ENCODE measurements around the gene TMEM163. TPM values are rescaled to one million over a fixed set of nuclear protein-coding genes. Genes with fewer than 3 reads are reported as not detected.

Gene TMEM163
- total RNA-seq, 1 experiment from 2014 or later: 4.1 TPM

DNA sequence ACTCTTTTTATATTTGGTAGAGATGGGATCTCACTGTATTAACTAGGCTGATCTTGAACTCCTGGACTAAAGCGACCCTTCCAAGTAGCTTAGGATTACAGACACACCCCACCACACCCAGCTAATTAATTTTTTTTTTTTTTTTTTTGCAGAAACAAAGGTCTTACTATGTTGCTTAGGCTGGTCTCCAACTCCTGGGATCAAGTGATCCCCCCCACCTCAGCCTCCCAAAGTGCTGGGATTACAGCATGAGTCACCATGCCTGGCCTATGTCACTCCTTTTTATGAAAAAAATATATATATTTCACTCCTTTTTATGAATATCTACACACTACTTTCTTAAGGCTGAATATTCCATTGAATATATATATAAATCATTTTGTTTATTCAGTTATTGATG is 302.2 kb downstream of the TMEM163 start:
- no peak overlapping the region for H3K27ac Mint-ChIP-seq (ENCODE audit: unreplicated experiment)
- ChIA-PET POLR2A (interaction anchor here (0.6 kb wide), 1 partner anchor 10 kb away, joined by 3 read pairs; no protein-coding TSS in a partner anchor), CTCF (no interaction called here)
- peaks cover 12% of the 10 kb centered on the region for H3K4me1 Mint-ChIP-seq (ENCODE audit: low read depth, unreplicated experiment)
- no TSS peak for BruUV-seq (replicated peaks)
- Histone ChIP-seq H3K36me3 (ENCODE audit: control insufficient read depth, insufficient read depth, low read length) (no peaks in the 10 kb centered on the region), H3K4me1 (peaks cover 4% of the 10 kb centered on the region), H3K4me3 (ENCODE audit: low read depth, low read length) (no peak overlapping the region), H3K9me3 (no peaks in the 10 kb centered on the region), H3K27me3 (replicated peaks; ENCODE audit: control insufficient read depth, insufficient read depth, low read length) (no peaks in the 10 kb centered on the region)
- peaks cover 6% of the 10 kb centered on the region for H3K36me3 Mint-ChIP-seq (ENCODE audit: insufficient read depth, unreplicated experiment)
- no peaks in the 10 kb centered on the region for H3K9me3 Mint-ChIP-seq (ENCODE audit: unreplicated experiment)
- DNase-seq: no peak
- H3K4me3 Mint-ChIP-seq (ENCODE audit: unreplicated experiment): no peak overlapping the region
- intact Hi-C loops (cut with micrococcal nuclease; ENCODE audit: unreplicated experiment): no loop called here
- TF ChIP-seq, protein P1, sequence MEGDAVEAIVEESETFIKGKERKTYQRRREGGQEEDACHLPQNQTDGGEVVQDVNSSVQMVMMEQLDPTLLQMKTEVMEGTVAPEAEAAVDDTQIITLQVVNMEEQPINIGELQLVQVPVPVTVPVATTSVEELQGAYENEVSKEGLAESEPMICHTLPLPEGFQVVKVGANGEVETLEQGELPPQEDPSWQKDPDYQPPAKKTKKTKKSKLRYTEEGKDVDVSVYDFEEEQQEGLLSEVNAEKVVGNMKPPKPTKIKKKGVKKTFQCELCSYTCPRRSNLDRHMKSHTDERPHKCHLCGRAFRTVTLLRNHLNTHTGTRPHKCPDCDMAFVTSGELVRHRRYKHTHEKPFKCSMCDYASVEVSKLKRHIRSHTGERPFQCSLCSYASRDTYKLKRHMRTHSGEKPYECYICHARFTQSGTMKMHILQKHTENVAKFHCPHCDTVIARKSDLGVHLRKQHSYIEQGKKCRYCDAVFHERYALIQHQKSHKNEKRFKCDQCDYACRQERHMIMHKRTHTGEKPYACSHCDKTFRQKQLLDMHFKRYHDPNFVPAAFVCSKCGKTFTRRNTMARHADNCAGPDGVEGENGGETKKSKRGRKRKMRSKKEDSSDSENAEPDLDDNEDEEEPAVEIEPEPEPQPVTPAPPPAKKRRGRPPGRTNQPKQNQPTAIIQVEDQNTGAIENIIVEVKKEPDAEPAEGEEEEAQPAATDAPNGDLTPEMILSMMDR (IDR thresholded peaks at IDR 0.05; ENCODE audit: insufficient read depth in 1 of 2, low read depth in 1 of 2, low read length in 1 of 2, severe bottlenecking in 1 of 2, unreplicated experiment in 1 of 2): no peak
- no peaks in the 10 kb centered on the region for H3K27me3 Mint-ChIP-seq (ENCODE audit: insufficient read depth, unreplicated experiment)

DNA sequence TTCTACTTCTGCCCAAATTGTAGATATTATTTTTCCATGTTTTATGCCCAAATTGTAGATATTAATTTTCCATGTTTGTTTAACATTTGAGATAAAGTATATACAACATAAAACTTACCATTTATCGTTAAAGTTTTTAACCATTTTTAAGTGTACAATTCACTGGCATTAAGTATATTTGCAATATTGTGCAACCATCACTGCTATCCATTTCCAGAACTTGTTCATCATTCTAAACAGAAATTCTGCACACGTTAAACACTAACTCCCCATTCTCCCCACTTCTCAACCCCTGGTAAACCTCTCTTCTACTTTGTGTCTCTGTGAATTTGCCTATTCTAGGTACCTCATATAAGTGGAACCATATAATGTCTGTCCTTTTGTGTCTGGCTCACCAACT is 302.8 kb downstream of the TMEM163 start:
- Histone ChIP-seq H3K27me3 (replicated peaks; ENCODE audit: control insufficient read depth, insufficient read depth, low read length) (no peaks in the 10 kb centered on the region), H3K9me3 (no peaks in the 10 kb centered on the region), H3K4me3 (ENCODE audit: low read depth, low read length) (no peak overlapping the region), H3K4me1 (peaks cover 7% of the 10 kb centered on the region), H3K36me3 (ENCODE audit: control insufficient read depth, insufficient read depth, low read length) (no peaks in the 10 kb centered on the region)
- H3K9me3 Mint-ChIP-seq (ENCODE audit: unreplicated experiment): no peaks in the 10 kb centered on the region
- H3K4me1 Mint-ChIP-seq (ENCODE audit: low read depth, unreplicated experiment): peaks cover 12% of the 10 kb centered on the region
- peaks cover 6% of the 10 kb centered on the region for H3K36me3 Mint-ChIP-seq (ENCODE audit: insufficient read depth, unreplicated experiment)
- DNase-seq: no peak
- H3K27ac Mint-ChIP-seq (ENCODE audit: unreplicated experiment): no peak overlapping the region
- no peak overlapping the region for H3K4me3 Mint-ChIP-seq (ENCODE audit: unreplicated experiment)
- CTCF ChIA-PET: interaction anchor here (1.4 kb wide), 1 partner anchor 35 kb away, joined by 3 read pairs; no protein-coding TSS in a partner anchor
- TF ChIP-seq, protein P1 (IDR thresholded peaks at IDR 0.05; ENCODE audit: insufficient read depth in 1 of 2, low read depth in 1 of 2, low read length in 1 of 2, severe bottlenecking in 1 of 2, unreplicated experiment in 1 of 2): no peak
- no peaks in the 10 kb centered on the region for H3K27me3 Mint-ChIP-seq (ENCODE audit: insufficient read depth, unreplicated experiment)
- no TSS peak for BruUV-seq (replicated peaks)
- POLR2A ChIA-PET: interaction anchor here (0.6 kb wide), 1 partner anchor 10 kb away, joined by 3 read pairs; no protein-coding TSS in a partner anchor
- intact Hi-C loops (cut with micrococcal nuclease; ENCODE audit: unreplicated experiment): no loop called here

DNA sequence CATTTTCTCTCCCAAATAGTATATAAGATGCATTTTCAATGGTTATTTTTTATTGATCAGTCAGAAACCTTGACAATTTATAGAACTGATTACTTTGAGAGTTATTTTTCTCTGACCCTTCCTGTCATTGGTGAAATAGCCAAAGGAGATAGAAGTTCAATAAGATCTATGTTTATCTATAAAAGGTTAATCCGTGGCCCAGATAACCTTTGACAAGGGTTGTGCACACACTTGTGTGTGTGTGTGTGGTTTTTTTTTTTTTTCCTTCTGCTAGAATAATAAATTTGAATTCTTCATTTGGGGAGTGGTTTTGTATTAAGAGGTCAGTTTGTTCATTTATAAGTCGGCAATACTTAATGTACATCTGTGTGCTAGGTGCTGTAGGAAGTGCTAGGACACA is 304.9 kb downstream of the TMEM163 start:
- peaks cover 12% of the 10 kb centered on the region for H3K4me1 Mint-ChIP-seq (ENCODE audit: low read depth, unreplicated experiment)
- no TSS peak for BruUV-seq (replicated peaks)
- no peaks in the 10 kb centered on the region for H3K27me3 ChIP-seq (replicated peaks; ENCODE audit: control insufficient read depth, insufficient read depth, low read length)
- peaks cover 6% of the 10 kb centered on the region for H3K36me3 Mint-ChIP-seq (ENCODE audit: insufficient read depth, unreplicated experiment)
- no peak for DNase-seq
- H3K27me3 Mint-ChIP-seq (ENCODE audit: insufficient read depth, unreplicated experiment): no peaks in the 10 kb centered on the region
- H3K27ac Mint-ChIP-seq (ENCODE audit: unreplicated experiment): no peak overlapping the region
- CTCF ChIA-PET: interaction anchor here (3.1 to 3.2 kb wide), 2 partner anchors 37 to 296 kb away, joined by 19 to 34 read pairs; no protein-coding TSS in a partner anchor
- H3K4me1 ChIP-seq: peaks cover 7% of the 10 kb centered on the region
- H3K4me3 ChIP-seq (ENCODE audit: low read depth, low read length): no peak overlapping the region
- intact Hi-C loops (cut with micrococcal nuclease; ENCODE audit: unreplicated experiment): no loop called here
- no peak overlapping the region for H3K4me3 Mint-ChIP-seq (ENCODE audit: unreplicated experiment)
- no peaks in the 10 kb centered on the region for H3K9me3 Mint-ChIP-seq (ENCODE audit: unreplicated experiment)
- TF ChIP-seq, protein P1 (IDR thresholded peaks at IDR 0.05; ENCODE audit: insufficient read depth in 1 of 2, low read depth in 1 of 2, low read length in 1 of 2, severe bottlenecking in 1 of 2, unreplicated experiment in 1 of 2): no peak
- H3K9me3 ChIP-seq: no peaks in the 10 kb centered on the region
- H3K36me3 ChIP-seq (ENCODE audit: control insufficient read depth, insufficient read depth, low read length): no peaks in the 10 kb centered on the region
- POLR2A ChIA-PET: no interaction called here

Data from Caco-2 (cell line).